HFF-Myc (cell line): ENCODE results near the gene VAC14.

Source experiments
- DNase-seq: peaks from one replicate; pipeline ENCODE4 v3.0.0-alpha.2; 2011; ENCODE audit warnings: low read depth; ENCODE audit errors: extremely low read depth
- H3K4me3 ChIP-seq: replicated peaks from 2 replicates; pipeline ENCODE4 v1.5.1; 2011; ENCODE audit warnings: low read depth, mild to moderate bottlenecking, control low read depth, low read length
- TF ChIP-seq, protein P1 (sequence below): IDR thresholded peaks from 2 replicates; pipeline ENCODE4 v1.5.1; 2012; ENCODE audit warnings: mild to moderate bottlenecking, low read depth, low read length, control low read depth; ENCODE audit errors: missing control alignments

The VAC14 gene

DNA sequence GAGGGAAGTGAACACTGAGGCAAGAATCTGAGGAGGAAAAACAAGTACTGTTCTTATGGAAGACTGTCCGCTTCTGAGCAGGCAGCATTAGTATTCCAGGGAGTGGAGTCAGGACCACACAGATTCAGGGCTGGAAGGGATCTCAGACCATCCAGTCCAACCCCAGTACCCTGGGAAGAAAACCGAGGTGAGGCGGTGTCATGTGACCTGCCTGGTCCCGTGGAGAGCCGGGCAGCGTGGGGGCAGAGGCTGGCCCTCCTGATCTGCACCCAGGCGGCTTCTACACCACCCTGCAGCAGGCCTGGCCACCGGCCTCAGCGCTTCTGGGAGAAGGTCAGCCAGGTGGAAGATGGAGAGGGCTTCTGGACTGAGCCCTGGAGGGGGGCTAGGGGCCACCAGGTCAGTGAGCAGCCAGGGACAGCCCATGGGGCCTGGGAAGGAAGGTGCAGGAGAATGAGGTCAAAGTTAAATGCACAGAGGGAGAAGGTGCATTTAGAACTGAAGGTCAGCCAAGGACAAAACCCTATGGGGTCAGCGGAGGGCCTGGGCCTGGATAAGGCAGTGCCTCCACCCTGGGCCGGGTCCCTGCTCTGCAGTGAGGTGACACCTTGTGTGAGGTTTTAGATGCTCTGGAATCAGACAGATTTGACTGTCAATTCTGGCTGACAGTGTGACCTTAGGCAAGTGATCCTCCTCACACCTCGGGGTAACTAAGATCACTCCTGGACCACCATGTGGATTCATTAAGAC lies 45.9 kb downstream of the VAC14 start:
- no peak overlapping the region for H3K4me3 ChIP-seq
- TF ChIP-seq, protein P1, sequence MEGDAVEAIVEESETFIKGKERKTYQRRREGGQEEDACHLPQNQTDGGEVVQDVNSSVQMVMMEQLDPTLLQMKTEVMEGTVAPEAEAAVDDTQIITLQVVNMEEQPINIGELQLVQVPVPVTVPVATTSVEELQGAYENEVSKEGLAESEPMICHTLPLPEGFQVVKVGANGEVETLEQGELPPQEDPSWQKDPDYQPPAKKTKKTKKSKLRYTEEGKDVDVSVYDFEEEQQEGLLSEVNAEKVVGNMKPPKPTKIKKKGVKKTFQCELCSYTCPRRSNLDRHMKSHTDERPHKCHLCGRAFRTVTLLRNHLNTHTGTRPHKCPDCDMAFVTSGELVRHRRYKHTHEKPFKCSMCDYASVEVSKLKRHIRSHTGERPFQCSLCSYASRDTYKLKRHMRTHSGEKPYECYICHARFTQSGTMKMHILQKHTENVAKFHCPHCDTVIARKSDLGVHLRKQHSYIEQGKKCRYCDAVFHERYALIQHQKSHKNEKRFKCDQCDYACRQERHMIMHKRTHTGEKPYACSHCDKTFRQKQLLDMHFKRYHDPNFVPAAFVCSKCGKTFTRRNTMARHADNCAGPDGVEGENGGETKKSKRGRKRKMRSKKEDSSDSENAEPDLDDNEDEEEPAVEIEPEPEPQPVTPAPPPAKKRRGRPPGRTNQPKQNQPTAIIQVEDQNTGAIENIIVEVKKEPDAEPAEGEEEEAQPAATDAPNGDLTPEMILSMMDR, result no peak
- no peak for DNase-seq

DNA sequence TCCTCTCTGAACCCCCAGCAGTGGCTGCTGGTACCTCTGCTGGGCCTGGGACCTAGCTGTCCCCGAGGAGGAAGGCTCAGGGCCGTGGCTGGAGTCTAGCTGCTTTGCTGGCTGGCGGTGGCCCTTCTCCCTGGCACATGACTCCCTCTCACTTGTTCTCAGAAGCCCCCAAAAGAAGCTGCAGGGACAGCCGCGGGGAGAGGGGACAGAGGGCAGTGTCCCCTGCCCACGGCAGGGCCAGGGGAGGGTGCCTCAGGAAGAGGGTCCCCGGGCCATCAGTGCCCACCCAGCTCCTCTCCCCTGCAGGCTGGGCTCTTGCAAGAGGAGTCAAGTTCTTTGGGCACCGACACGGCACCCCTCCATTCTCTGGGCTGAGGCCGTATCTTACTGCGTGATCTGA lies 46.6 kb downstream of the VAC14 start:
- no peak for DNase-seq
- TF ChIP-seq, protein P1, result no peak

DNA sequence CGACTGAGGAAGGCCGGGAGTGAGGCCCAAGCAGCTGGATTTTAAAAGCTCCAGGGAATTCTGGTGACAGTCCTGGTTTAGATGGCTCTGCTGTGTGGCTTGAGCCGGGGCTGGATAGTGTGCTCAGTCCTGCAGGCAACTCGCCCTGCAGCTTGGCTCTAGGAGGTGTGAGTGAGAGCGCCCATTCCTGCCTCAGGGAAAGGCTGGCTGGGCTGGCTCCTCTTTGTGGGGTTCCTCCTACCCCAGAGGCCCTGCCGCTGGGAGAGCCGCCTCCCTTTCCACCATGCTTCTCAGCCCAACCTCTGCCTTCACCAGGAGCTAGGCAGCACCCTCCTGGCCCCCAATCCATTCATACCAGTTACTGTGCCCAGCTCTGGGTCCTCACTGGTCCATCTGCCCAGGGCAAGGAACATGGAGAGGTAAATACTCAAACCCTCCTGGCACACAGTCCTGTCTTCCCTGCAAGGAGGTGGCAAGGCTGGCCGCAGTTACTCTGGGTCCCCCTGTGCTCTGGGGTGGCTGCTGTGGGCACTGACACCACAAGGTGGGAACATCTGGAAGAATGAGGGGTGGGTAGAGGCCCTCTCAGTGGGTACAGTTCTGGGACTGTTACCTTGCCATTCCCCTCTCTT lies 47.1 kb downstream of the VAC14 start:
- TF ChIP-seq, protein P1, result no peak
- no peak overlapping the region for H3K4me3 ChIP-seq
- no peak for DNase-seq

More for the DNA sequence above, 46.6 kb downstream of the VAC14 start:
- H3K4me3 ChIP-seq, result no peak overlapping the region

DNA sequence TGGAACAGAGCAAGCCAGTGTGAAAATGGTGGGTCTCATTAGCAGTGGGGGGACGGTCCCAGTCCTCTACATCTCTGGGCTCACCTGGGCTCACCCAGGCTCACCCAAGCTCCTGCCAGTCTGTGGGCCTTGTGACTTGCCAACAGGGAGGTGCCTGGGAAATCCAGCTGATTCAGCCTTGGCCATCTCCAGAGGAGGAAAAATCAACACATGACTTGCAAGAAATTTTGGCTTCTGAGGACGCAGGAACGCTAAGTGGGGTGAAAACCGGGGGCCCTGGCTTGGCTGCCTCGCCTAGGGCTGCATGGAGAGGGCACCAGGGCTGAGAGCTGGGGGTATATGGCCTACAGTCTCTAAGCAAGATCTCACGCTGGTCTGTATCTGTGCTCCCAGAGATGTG lies 47.7 kb downstream of the VAC14 start:
- TF ChIP-seq, protein P1, result no peak

DNA sequence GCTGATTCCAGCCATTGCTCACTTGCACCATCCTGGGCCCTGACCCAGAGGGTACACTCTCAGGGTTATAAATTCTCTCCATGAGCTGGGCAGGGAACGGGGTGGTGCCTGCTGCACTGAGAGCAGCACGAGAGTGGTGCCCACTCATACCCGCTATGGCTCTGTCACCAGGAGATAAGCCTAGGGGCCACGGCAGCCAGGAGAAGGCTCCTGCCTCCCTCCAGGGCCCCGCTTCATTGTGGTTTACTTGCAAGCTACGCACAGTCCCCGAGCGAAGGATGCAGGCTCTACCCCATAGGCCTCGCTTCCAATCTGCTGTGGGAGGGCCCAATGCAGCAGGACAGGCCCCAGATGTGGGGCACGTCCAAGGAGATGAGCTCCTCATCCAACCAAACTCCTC lies 48.5 kb downstream of the VAC14 start:
- no peak overlapping the region for H3K4me3 ChIP-seq
- TF ChIP-seq, protein P1, result no peak
- no peak for DNase-seq

More for the DNA sequence above, 47.7 kb downstream of the VAC14 start:
- no peak for DNase-seq
- no peak overlapping the region for H3K4me3 ChIP-seq

DNA sequence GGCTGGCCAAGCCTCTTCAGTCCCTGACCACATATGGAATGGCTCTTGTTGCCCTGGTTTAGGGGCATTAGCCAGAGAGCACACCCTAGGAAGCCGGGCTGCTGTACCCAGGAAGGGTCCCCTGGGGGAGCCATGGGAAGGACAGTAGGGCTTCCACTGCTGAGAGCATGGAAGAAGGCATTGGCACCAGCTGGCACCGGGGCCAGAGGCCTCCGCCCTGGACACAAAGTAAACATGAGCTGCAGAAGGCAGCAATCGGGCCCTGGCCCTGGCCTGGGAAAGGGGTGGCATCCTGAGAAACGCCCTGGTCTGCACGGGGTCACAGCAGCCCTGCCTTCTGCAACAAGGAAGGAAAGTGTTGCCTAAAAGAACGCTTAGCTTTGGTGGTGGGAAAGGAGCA lies 49.4 kb downstream of the VAC14 start:
- no peak overlapping the region for H3K4me3 ChIP-seq
- TF ChIP-seq, protein P1, result no peak
- DNase-seq, result no peak
